Esophagus squamous epithelium (tissue), 4 donors: ENCODE measurements around the gene LRFN3.

Experiments used
- POLR2A ChIP-seq, 4 donors: fragments of 450-650 bp; IDR thresholded peaks; one replicate each; pipeline ENCODE4 v1.6.1; 2017; ENCODE audit warnings: antibody characterized with exemption in 4 of 4, mild to moderate bottlenecking in 4 of 4, moderate library complexity in 3 of 4
- TF ChIP-seq, protein P1 (sequence below), 6 experiments: fragments of 450-650 bp in 4 of 6; fragments of 200-600 bp in 2 of 6; sonication (generic) in 2 of 6; IDR thresholded peaks; one replicate each; pipeline ENCODE4 v1.5.1; 2016 to 2019; ENCODE audit warnings: antibody characterized with exemption in 6 of 6, mild to moderate bottlenecking in 4 of 6, moderate library complexity in 4 of 6

DNA sequence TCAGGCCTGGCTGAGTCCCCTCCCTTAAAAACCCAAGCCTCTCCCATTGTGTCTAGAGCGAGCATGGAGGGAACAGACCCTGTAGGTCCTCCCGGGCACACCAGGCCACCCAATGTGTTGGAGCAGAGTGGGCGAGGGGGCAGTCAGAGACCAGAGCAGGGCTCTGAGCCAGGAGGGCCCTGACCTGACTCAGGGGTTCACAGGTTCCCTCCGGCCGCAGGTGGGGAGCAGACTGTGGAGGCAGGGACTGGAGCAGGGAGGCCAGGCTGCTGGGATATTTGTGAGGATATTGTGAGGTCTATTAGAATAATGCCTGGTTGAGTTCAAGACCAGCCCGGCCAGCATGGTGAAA, 26.5 kb upstream of the LRFN3 start:
- TF ChIP-seq, protein P1, sequence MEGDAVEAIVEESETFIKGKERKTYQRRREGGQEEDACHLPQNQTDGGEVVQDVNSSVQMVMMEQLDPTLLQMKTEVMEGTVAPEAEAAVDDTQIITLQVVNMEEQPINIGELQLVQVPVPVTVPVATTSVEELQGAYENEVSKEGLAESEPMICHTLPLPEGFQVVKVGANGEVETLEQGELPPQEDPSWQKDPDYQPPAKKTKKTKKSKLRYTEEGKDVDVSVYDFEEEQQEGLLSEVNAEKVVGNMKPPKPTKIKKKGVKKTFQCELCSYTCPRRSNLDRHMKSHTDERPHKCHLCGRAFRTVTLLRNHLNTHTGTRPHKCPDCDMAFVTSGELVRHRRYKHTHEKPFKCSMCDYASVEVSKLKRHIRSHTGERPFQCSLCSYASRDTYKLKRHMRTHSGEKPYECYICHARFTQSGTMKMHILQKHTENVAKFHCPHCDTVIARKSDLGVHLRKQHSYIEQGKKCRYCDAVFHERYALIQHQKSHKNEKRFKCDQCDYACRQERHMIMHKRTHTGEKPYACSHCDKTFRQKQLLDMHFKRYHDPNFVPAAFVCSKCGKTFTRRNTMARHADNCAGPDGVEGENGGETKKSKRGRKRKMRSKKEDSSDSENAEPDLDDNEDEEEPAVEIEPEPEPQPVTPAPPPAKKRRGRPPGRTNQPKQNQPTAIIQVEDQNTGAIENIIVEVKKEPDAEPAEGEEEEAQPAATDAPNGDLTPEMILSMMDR (IDR thresholded peaks at IDR 0.05), result no peak
- no peak for TF ChIP-seq POLR2A (IDR thresholded peaks at IDR 0.05)
